Left lung (tissue), 10 donors: ENCODE measurements around the gene WFDC2. TPM values are rescaled to one million over a fixed set of nuclear protein-coding genes. Genes with fewer than 3 reads are reported as not detected.
A peak's percentile ranks its signal among the peaks of the same experiment; 100 is the strongest.

Experiments used
- ATAC-seq: fragments of 200-7000 bp; cut with Tn5 transposase; one replicate; pipeline ENCODE4 v1.9.1; 2020; ENCODE audit warnings: moderate library complexity
- DNase-seq, 4 donors: peaks; one replicate each; pipeline ENCODE4 v3.0.0-alpha.2; 2013 to 2020
- H3K27ac ChIP-seq, 2 donors: fragments of 200-600 bp; sonication (generic) in 1 of 2; one replicate each; pipeline versions ENCODE4 v1.5.0 to v1.8.0; 2020 to 2021
- H3K27me3 ChIP-seq, 2 donors: fragments of 200-600 bp; sonication (generic) in 1 of 2; one replicate each; pipeline versions ENCODE4 v1.5.0 to v1.8.0; 2020 to 2021
- H3K36me3 ChIP-seq, 2 donors: fragments of 200-600 bp; sonication (generic) in 1 of 2; one replicate each; pipeline versions ENCODE4 v1.5.0 to v1.8.0; 2020 to 2021
- H3K4me1 ChIP-seq, 2 donors: fragments of 200-600 bp; one replicate each; pipeline ENCODE4 v1.8.0; 2021
- H3K4me3 ChIP-seq, 2 donors: fragments of 200-600 bp; sonication (generic) in 1 of 2; one replicate each; pipeline versions ENCODE4 v1.5.0 to v1.8.0; 2020 to 2021; ENCODE audit warnings: mild to moderate bottlenecking in 1 of 2
- H3K9me3 ChIP-seq, 2 donors: fragments of 200-600 bp; sonication (generic) in 1 of 2; one replicate each; pipeline versions ENCODE4 v1.5.0 to v1.8.0; 2020 to 2021
- CTCF ChIP-seq, 2 donors: fragments of 200-600 bp; sonication (generic) in 1 of 2; IDR thresholded peaks; one replicate each; pipeline versions ENCODE4 v1.5.0 to v1.8.0; 2021; ENCODE audit warnings: antibody characterized with exemption in 2 of 2
- intact Hi-C, 2 donors: fragments of 100-400 bp; cut with DNase I; formaldehyde crosslinking; loops; one replicate each; pipeline versions ENCODE4 v1.11.2 to v1.14.2; 2022
- polyA plus RNA-seq, 6 donors: library from polyadenylated mRNA; unstranded; fragments of 120-200 nt; gene quantifications; one replicate each; pipeline ENCODE4 v1.2.1, GENCODE V29; 2013; ENCODE audit not compliant: insufficient read length in 6 of 6
- total RNA-seq, 2 donors: library from RNA; stranded (reverse); fragmentation: NEBNext Ultra II Directional; extraction: Animal tissue kit (Norgen Biotek cat#: 25700); gene quantifications; one replicate each; pipeline ENCODE4 v1.2.1, GENCODE V29; 2021
- donor health status: DM: no; HTN: yes; CAD: no.
- donor health status: DM: no; HTN: no; CAD: no.

Gene WFDC2
- total and polyA plus RNA-seq, 8 donors, result 28.7 to 258 (median 37.2) TPM

GRCh38 chr20:45497971-45498494, 28.5 kb downstream of the WFDC2 start:
- Histone ChIP-seq H3K27ac (no peak overlapping the region), H3K4me3 (no peak overlapping the region), H3K4me1 (peaks cover 0 to 8% of the 10 kb centered on the region in 2 donors), H3K27me3 (peaks cover 0 to 49% of the 10 kb centered on the region in 2 donors), H3K36me3 (no peaks in the 10 kb centered on the region), H3K9me3 (no peaks in the 10 kb centered on the region)
- ATAC-seq (no peak), DNase-seq (no peak)
- intact Hi-C loops, result no loop called here
- TF ChIP-seq CTCF (IDR thresholded peaks at IDR 0.05), result no peak

- Histone ChIP-seq H3K27me3 (peaks cover 0 to 65% of the 10 kb centered on the region in 2 donors), H3K36me3 (no peaks in the 10 kb centered on the region), H3K4me1 (peaks cover 0 to 8% of the 10 kb centered on the region in 2 donors), H3K4me3 (no peak overlapping the region), H3K9me3 (no peaks in the 10 kb centered on the region), H3K27ac (no peak overlapping the region)
- ATAC-seq, result no peak
- DNase-seq, result no peak
- intact Hi-C loops, result no loop called here
- TF ChIP-seq CTCF (IDR thresholded peaks at IDR 0.05), result no peak
Measured at GRCh38 chr20:45500022-45500421, 30.5 kb downstream of the WFDC2 start.

GRCh38 chr20:45501600-45501999, 32.0 kb downstream of the WFDC2 start:
- Histone ChIP-seq H3K4me1 (no peaks in the 10 kb centered on the region), H3K36me3 (no peaks in the 10 kb centered on the region), H3K9me3 (no peaks in the 10 kb centered on the region), H3K27me3 (peaks cover 0 to 74% of the 10 kb centered on the region in 2 donors), H3K4me3 (no peak overlapping the region), H3K27ac (no peak overlapping the region)
- TF ChIP-seq CTCF (IDR thresholded peaks at IDR 0.05), result no peak
- DNase-seq (peak in 1 of 4 donors; percentile 12), ATAC-seq (peak; percentile 87)
- intact Hi-C loops, result no loop called here

GRCh38 chr20:45502561-45502960, 33.0 kb downstream of the WFDC2 start:
- peak; percentile 55 for ATAC-seq
- no peak for TF ChIP-seq CTCF (IDR thresholded peaks at IDR 0.05)
- no peak overlapping the region for H3K27ac ChIP-seq
- no peak for DNase-seq
- H3K9me3 ChIP-seq, result no peaks in the 10 kb centered on the region
- no peaks in the 10 kb centered on the region for H3K36me3 ChIP-seq
- H3K4me3 ChIP-seq, result no peak overlapping the region
- H3K4me1 ChIP-seq, result no peaks in the 10 kb centered on the region
- peaks cover 0 to 71% of the 10 kb centered on the region in 2 donors for H3K27me3 ChIP-seq
- intact Hi-C loops, result no loop called here

GRCh38 chr20:45503403-45503802, 33.9 kb downstream of the WFDC2 start:
- intact Hi-C loops, result no loop called here
- DNase-seq, result no peak
- Histone ChIP-seq H3K27ac (no peak overlapping the region), H3K4me3 (no peak overlapping the region), H3K27me3 (peaks cover 0 to 62% of the 10 kb centered on the region in 2 donors), H3K36me3 (no peaks in the 10 kb centered on the region), H3K4me1 (no peaks in the 10 kb centered on the region), H3K9me3 (no peaks in the 10 kb centered on the region)
- no peak for TF ChIP-seq CTCF (IDR thresholded peaks at IDR 0.05)
- ATAC-seq, result no peak
